GM20431 (cell line): Measurements from ENCODE around the gene SH3GL3.

ENCODE experiments used
- in situ Hi-C: fragments of 300-500 bp; cut with MseI, MboI; formaldehyde crosslinking; loops from one replicate; pipeline ENCODE4 v1.15.0; 2020; ENCODE audit warnings: low sequenced_read_pairs; ENCODE audit not compliant: unreplicated experiment

Gene SH3GL3, protein sequence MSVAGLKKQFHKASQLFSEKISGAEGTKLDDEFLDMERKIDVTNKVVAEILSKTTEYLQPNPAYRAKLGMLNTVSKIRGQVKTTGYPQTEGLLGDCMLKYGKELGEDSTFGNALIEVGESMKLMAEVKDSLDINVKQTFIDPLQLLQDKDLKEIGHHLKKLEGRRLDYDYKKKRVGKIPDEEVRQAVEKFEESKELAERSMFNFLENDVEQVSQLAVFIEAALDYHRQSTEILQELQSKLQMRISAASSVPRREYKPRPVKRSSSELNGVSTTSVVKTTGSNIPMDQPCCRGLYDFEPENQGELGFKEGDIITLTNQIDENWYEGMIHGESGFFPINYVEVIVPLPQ

DNA sequence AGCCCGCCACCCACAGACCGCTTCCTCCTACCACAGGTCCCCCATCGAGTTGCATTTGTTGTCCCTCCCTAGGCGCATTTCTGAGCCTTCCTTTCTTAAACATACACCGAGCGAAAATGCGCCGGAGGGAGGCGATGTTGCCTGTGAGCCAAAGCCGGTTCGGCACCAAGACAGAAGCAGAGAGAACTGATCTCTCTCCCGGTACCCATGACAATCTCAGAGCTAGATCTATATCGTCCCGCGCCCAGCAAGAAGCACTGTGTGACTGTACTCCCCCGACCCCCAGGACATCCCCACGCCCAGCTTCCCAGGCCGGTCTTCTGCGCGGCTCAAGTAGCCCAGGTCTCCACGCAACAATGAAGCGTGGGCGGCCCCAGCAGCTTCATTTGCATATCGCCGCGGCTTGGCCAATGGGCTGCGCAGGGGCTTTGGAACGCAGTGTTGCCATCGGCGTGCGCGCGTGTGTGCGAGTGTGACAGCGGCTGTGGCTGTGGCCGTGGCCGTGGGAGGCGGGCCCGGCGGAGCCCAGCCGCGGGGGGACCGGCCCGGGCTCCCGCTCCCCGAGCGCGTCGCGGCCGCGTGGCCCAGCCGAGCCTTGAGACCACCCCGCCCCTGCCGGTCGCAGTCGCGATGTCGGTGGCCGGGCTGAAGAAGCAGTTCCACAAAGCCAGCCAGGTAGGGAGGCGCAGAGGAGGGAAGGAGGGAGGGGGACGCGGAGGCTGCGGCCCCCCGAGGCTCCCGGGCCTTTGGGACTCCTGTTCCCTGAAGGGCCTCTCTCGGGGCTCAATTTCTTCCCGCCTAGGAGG lies at the start of gene SH3GL3:
TSS of gene SH3GL3 (plus strand) at position 438 of the 806 bp plus-strand sequence. CDS start at position 631, 193 bp downstream.
- in situ Hi-C loops, result loop anchor here (25.0 kb wide), 1 partner anchor 590 kb away; no protein-coding TSS in a partner anchor

DNA sequence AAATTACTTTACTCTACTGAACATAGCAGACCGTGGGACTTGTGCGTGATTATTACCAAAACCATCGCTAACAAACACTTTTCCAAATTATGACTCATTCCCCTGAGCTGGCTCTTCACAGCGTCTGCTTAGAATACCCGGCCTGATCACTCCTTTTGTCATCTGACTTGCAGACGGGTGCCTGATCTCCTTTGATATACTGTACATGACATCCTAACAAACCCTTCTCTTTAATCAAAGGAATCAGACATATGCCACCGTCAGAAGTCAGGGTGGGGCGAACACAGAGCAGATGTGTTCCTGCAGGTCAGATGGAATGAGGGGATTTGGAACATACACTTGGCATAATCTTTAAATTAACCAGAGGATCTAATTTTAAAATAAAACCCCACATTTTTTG lies 48.5 kb upstream of the SH3GL3 start:
- in situ Hi-C loops, result loop anchor here (25.0 kb wide), 1 partner anchor 136 kb away; no protein-coding TSS in a partner anchor

DNA sequence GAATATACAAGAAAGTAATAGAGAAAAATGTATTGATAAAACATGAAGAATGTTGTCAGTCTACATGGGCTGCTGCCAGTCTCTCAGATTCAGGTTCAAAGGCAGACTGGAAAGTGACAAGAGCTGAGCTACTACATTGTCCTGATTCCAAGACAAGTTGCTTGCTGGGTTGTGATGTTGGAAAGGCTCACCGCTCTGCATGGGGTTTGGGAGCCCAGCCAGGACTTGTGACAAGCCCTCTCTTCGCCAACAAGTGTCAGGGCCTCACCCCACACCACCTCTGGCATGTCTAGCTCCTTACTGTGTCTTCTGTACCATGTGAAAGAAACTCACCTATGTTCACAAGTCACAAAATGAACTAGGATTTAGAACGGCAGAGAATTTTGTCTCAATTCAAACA lies 43.0 kb upstream of the SH3GL3 start:
- in situ Hi-C loops, result no loop called here

DNA sequence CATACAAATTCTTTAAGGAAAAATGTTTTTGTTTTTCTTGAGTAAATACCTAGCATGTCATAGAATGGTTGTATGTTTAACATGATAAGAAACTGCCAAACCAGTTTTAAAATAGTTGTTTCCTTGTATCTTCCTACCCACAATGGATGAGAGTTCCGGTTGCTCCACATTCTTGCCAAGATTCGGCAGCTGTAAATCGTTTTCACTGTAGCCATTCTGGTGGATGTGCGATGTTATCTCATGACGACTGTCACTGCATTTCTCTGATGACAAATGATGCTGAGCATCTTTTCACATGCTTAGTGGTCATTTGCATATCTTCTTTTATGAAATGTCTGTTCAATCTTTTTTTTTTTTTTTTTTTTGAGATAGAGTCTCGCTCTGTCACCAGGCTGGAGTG lies 36.6 kb upstream of the SH3GL3 start:
- in situ Hi-C loops, result no loop called here

DNA sequence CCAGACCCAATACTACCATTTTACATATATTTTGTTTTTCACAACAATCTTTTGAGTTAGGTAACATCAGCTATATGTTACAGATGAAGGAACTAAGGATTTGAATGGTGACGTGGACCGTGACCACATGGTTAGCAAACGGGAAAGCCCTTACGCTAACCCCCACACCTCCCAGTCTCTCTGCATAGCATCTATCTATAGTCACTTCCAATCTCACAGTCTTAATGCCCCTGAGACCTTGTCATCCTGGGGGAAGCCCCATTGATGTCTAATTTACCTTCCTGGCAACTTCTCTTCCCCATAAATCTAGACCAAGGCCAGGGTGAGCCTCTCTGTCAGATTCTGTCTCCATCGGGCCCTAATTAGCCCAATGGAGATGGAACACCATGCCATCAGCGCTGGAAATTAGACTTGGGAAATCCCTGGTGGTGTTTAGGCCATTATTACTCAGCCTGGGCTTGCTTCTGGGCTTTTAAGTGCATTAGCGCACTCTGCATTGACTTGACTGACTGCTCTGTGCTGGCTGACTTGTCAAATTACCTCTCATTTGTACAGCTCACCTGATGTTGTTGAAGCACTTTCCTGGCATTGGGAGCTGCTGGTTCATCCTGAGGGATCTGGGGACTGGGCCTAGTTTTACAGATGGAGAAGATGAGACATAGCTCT lies 34.0 kb upstream of the SH3GL3 start:
- in situ Hi-C loops, result no loop called here

DNA sequence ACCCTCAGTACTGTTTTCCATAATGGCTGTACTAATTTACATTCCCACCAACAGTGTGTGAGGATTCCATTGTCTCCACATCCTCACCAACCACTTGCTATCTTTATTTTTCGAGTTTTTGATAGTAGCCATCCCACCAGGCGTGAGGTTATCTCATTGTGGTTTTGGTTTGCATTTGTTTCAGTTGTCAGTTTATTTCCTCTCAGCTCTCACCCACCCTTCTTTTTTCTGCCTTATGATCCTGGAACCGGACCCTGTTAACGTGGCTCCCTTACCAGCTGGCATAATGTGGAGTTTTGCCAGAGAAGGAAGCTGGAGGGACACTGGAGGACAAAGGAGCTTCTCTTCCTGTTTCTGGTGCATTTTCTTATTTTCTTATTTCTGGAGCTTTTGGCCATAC lies 25.1 kb upstream of the SH3GL3 start:
- in situ Hi-C loops, result no loop called here

DNA sequence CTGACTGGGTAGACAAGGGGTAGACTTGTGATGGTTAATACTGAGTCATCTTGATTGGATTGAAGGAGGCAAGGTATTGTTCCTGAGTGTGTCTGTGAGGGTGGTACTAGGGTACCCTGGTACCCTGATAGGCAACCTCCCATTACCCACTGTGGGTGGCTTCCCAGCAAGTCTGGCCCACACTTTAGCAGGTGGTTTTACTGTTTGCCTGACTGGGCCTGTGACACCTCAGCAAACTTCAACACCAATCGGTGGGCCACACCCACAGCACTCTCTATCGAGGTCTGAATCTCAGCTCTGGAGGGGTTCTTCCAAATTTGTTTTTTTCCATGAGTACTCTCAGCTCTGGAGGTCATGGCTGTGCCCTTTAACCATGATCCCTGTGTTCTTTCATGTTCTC lies 24.6 kb upstream of the SH3GL3 start:
- in situ Hi-C loops, result no loop called here

DNA sequence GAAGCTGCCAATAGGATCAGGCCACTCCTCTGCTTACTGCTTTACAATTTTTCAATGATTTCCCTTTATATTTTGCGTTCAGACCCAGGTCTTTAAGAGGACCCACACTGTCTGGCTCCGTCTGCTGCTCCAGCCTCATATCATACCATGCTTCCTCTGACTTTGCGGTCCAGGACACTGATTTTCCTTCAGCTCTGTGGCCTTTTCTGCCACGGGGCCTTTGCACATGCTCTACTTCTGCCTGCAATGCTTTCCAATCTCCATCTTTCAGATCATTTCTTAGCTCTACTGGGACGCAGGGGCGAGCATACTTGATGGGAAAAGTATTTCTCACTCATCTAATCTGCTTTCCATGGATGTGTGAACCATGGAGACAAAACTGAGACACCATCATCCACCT lies 23.0 kb upstream of the SH3GL3 start:
- in situ Hi-C loops, result no loop called here

DNA sequence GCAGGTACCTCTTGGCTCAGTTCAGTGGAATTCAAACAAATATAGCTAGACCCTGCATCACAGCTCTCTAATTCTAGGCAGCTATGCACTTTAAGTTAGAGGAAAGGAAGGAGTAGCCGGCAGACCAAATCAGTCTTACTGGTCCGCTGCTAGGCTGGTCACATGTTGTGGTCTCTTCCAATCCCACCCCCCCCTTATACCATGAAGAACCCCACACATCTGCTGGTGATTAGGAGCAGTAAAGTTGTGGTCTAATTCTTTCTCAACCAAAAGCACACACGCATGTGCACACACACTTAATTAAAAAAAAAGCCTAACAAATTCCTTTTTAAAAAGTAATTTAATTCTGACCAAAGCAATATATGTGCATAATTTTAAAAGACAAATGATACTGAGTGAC lies 16.7 kb upstream of the SH3GL3 start:
- in situ Hi-C loops, result loop anchor here (10.0 to 25.0 kb wide), 2 partner anchors 134 to 607 kb away; no protein-coding TSS in a partner anchor

DNA sequence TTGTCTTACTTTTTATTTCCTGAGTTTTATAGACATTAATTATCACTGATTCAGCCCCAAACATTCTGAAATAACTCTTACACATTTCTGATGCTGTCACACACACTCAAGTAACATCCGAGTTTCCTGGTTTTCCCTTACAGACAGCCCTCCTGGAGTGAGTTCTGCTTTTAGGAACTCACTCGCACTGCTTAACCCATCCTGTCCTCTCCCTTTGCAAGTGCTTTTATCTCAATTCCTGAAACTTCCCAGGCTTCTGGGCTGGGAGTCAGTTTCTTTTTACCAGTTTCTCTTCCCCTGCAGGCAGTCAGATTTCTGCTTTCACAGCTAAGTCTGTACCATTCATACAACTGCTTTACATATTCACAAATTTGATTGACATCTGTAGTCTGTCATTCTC lies 15.6 kb upstream of the SH3GL3 start:
- in situ Hi-C loops, result loop anchor here (10.0 to 25.0 kb wide), 2 partner anchors 133 to 606 kb away; no protein-coding TSS in a partner anchor

DNA sequence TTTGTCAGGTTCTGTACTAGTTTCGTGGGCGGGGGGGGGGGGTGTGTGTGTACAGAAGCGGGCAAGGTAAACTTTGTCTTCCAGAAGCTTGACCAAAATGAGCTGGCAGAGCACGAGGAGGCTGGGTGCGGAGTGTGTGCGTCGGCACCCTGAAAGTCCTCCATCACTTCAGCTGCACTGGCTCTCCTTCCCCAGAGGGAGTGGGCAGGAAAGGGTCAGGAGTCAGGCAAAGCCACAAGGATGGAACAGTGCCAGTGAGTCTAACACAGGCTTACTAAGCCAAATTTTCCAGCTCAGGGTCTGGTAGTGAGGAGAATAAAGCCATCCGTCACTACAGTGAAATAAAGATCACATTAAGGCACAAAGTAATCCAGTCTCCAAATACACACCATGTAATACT lies 11.9 kb upstream of the SH3GL3 start:
- in situ Hi-C loops, result loop anchor here (10.0 to 25.0 kb wide), 2 partner anchors 130 to 602 kb away; no protein-coding TSS in a partner anchor

DNA sequence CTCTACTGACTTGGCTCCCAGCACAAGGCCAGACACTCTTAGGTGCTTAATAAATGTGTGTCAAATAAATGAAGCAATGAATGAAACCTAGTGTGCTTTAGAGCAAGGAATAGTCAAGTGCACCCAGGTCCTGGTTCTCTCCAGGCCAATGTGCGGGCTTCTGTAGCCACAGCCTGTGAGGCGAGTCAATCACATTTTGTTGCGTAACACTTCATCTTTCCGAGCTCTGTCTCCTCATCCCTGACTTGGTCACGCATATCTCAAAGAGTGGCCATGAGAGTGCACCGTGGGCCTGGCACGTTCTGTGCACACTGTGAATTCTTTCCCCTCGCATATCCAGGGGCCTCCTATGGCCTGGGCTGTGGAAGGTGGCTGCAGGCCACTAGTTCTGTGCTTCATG lies 11.4 kb upstream of the SH3GL3 start:
- in situ Hi-C loops, result loop anchor here (10.0 to 25.0 kb wide), 2 partner anchors 129 to 602 kb away; no protein-coding TSS in a partner anchor

DNA sequence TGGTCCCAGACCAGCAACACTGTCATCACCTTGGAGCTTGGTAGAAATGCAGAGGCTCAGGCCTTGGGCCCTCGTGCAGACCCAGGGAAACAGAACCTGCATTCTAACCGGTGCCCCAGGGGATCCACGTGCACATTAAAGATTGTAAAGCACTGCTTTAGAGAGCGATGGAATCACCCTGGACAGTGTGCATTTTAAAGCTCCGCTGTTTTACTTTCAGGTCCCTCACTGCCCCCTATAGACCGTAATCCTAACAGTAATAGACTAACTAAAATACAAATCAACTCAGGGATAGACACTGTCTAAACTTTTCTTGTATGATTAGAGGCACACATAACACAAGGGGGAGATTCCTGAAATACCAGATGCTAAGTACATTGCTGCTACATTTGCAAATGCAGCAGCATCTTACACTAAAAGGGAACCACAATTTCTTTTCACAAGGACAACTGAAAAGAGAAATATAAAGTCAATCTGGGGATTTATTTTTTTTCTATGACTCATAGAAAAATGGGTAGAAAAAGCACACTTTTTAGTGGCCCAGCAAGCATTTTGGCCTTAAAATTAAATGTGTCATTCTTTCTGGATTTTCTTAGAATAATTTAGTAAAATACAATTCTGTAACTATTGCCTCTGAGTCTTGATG lies 10.5 kb upstream of the SH3GL3 start:
- in situ Hi-C loops, result loop anchor here (10.0 to 25.0 kb wide), 2 partner anchors 128 to 601 kb away; no protein-coding TSS in a partner anchor

DNA sequence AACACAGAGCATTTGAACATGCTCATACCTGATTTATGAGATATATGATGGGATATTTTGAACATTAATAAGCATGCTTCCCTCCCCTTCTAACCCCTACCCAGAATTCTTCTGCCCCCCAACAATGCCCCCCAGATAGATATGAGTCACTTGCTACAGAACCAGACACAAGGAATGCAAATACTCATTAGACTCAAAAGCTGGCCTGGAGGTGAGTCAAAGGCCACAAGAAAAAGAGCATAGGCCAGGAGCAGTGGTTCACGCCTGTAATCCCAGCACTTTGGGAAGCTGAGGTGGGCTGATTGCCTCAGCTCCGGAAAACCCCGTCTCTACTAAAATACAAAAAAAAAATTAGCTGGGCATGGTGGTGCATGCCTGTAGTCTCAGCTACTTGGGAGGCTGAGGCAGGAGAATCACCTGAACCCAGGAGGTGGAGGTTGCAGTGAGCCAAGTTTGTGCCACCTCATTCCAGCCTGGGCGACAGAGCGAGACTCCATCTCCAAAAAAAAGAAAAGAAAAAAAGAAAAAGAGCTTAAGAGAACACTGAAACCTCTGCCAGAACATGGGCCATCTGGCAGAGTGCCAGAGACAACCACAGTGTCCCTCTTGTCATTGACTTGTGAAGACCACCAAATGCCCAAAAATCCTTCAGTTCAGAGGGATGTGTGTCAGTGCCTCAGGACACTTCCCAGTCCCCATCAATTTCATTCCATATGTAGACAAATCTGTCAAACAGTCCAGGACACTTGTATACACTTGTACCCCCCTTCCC lies 3.9 kb upstream of the SH3GL3 start:
- in situ Hi-C loops, result loop anchor here (25.0 kb wide), 1 partner anchor 594 kb away; no protein-coding TSS in a partner anchor

DNA sequence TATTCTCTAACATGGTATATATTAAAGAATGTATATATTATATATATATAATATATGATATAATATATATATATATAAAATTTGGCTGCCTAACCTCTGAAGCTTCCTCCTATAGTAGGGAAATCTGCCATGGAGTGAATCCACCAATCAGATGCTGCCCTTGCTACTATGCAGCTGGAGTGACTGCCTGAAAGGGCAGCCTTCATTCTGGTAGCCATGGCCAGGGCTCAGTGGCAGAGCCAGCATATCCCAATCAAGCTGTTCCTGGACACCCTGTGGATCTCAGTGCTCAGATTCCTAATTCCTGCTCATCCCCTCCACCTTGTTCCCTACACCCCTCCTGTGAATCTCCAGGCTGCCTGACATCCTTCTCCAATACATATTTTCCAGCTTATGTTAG lies 2.2 kb upstream of the SH3GL3 start:
- in situ Hi-C loops, result loop anchor here (25.0 kb wide), 1 partner anchor 592 kb away; no protein-coding TSS in a partner anchor

DNA sequence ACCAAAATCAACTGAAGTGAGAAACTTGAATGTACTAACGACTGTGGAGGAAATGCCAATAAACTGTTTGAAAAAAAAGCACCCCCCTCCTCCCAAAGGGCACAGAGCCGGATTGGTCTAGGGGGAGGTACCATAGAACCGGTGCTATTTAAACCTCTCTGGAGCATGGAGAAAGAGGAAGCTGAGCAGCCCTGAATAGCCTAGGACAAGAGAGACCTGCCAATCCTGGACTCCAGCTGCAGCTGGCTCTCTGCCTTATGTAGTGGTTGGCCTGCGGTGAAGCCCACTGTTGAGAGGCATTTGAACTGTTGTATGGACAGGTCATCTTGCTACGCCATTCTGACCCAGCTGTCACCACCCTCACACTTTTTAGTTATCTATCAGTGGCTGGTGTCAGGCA lies 1.5 kb upstream of the SH3GL3 start:
- in situ Hi-C loops, result loop anchor here (25.0 kb wide), 1 partner anchor 592 kb away; no protein-coding TSS in a partner anchor

DNA sequence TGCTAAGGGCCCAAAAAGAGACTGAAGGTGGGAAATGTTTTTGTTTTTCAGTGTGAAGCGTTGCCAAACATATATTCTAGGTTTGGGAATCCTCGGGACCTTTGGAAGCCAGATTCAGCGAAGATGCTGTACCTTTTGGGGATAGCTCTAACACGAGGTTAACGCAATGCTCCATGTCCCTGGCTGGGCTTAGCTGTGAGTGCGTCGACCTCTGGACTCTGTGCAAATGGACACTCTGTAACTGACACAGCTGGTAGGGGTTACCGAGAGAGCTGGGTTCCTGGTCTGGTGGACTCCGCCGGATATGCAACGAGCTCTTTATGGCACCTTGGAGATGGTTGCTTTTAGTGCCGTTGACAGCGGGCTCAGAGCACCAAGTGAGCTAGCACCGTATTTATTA lies 724 bp upstream of the SH3GL3 start:
- in situ Hi-C loops, result loop anchor here (25.0 kb wide), 1 partner anchor 591 kb away; no protein-coding TSS in a partner anchor

DNA sequence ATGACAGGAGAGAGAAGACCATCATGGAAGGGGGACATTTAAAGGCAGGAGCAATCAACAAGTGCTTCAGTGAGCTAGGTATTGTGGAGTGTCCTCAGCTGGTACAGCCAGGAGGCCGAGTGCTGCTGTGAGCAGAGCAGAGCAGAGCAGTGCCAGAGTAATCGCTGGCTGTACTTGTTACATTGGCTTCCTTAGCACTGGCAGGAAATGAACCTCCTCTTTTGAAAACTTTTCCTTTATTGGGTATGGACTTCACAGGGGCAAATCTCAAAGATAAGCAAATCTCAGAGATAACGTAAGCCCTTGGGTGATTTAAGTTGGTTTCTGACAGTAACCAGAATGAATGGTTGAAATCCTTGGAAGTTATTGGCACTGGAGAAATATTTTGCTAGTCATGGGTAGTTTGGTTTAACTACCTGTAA lies 2.1 kb downstream of the SH3GL3 start:
- in situ Hi-C loops, result loop anchor here (25.0 kb wide), 1 partner anchor 588 kb away; no protein-coding TSS in a partner anchor
